ENCODE measurements around the gene RMC1. TPM values are rescaled to one million over a fixed set of nuclear protein-coding genes. Genes with fewer than 3 reads are reported as not detected.

RMC1 gene
- total and polyA plus RNA-seq, 2 donors from 2014 or later, result 25.9 to 40.4 TPM

GRCh38 chr18:23498877-23499276 is 4.4 kb upstream of the RMC1 start:
- DNase-seq, result peak in 4 of 5 donors; percentile 53 to 81 (median 66)
- no peak overlapping the region for H3K4me3 ChIP-seq (ENCODE audit: low read length in 3 of 3)
- H3K36me3 ChIP-seq (ENCODE audit: control insufficient read depth in 2 of 3, insufficient read depth in 3 of 3, low read length in 3 of 3), result no peaks in the 10 kb centered on the region
- TF ChIP-seq CTCF (IDR thresholded peaks at IDR 0.05; ENCODE audit: borderline replicate concordance, extremely low read depth, insufficient read depth), result peak; percentile 75
- H3K9ac ChIP-seq (ENCODE audit: low read length in 3 of 3), result no peak overlapping the region
- intact Hi-C loops (cut with DNase I), result no loop called here
- H3K27ac ChIP-seq (ENCODE audit: low read depth in 2 of 2, low read length in 2 of 2), result no peak overlapping the region
- H3K9me3 ChIP-seq (ENCODE audit: control insufficient read depth in 2 of 3, insufficient read depth in 1 of 3, low read length in 3 of 3), result no peaks in the 10 kb centered on the region
- H3K27me3 ChIP-seq (ENCODE audit: control insufficient read depth, insufficient read depth, low read length), result no peaks in the 10 kb centered on the region
- no peak for FAIRE-seq
- H3K4me1 ChIP-seq (ENCODE audit: control insufficient read depth in 2 of 3, insufficient read depth in 2 of 3, low read depth in 1 of 3, low read length in 3 of 3), result no peaks in the 10 kb centered on the region

- DNase-seq (no peak), FAIRE-seq (no peak)
- peaks cover 0 to 2% (median 2%) of the 10 kb centered on the region in 3 donors for H3K4me1 ChIP-seq (ENCODE audit: control insufficient read depth in 2 of 3, insufficient read depth in 2 of 3, low read depth in 1 of 3, low read length in 3 of 3)
- H3K27me3 ChIP-seq (ENCODE audit: control insufficient read depth, insufficient read depth, low read length), result no peaks in the 10 kb centered on the region
- no peak for TF ChIP-seq CTCF (IDR thresholded peaks at IDR 0.05; ENCODE audit: borderline replicate concordance, extremely low read depth, insufficient read depth)
- H3K27ac ChIP-seq (ENCODE audit: low read depth in 2 of 2, low read length in 2 of 2), result no peak overlapping the region
- no peaks in the 10 kb centered on the region for H3K36me3 ChIP-seq (ENCODE audit: control insufficient read depth in 2 of 3, insufficient read depth in 3 of 3, low read length in 3 of 3)
- no peak overlapping the region for H3K9ac ChIP-seq (ENCODE audit: low read length in 3 of 3)
- H3K9me3 ChIP-seq (ENCODE audit: control insufficient read depth in 2 of 3, insufficient read depth in 1 of 3, low read length in 3 of 3), result no peaks in the 10 kb centered on the region
- H3K4me3 ChIP-seq (ENCODE audit: low read length in 3 of 3), result no peak overlapping the region
- intact Hi-C loops (cut with DNase I), result no loop called here
These were observed 4.0 kb upstream of the RMC1 start for GRCh38 chr18:23499291-23499781.

DNA sequence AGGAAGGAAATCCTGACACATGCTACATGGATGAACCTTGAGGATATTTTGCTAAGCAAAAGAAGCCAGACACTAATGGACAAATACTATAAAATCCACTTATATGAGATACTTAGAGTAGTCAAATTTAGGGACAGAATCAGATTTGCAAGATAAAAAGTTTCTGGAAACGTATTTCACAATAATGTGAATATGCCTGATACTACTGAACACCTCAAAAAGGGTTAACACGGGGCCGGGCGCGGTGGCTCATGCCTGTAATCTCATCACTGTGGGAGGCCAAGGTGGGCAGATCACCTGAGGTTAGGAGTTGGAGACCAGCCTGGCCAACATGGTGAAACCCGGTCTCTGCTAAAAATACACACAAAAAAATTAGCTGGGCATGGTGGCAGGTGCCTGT is 1.7 kb upstream of the RMC1 start:
- no peaks in the 10 kb centered on the region for H3K9me3 ChIP-seq (ENCODE audit: control insufficient read depth in 2 of 3, insufficient read depth in 1 of 3, low read length in 3 of 3)
- no peak overlapping the region for H3K27ac ChIP-seq (ENCODE audit: low read depth in 2 of 2, low read length in 2 of 2)
- H3K27me3 ChIP-seq (ENCODE audit: control insufficient read depth, insufficient read depth, low read length), result no peaks in the 10 kb centered on the region
- no peak for FAIRE-seq
- no peaks in the 10 kb centered on the region for H3K36me3 ChIP-seq (ENCODE audit: control insufficient read depth in 2 of 3, insufficient read depth in 3 of 3, low read length in 3 of 3)
- H3K4me3 ChIP-seq (ENCODE audit: low read length in 3 of 3), result no peak overlapping the region
- TF ChIP-seq CTCF (IDR thresholded peaks at IDR 0.05; ENCODE audit: borderline replicate concordance, extremely low read depth, insufficient read depth), result no peak
- no peak overlapping the region for H3K9ac ChIP-seq (ENCODE audit: low read length in 3 of 3)
- no peak for DNase-seq
- intact Hi-C loops (cut with DNase I), result no loop called here
- H3K4me1 ChIP-seq (ENCODE audit: control insufficient read depth in 2 of 3, insufficient read depth in 2 of 3, low read depth in 1 of 3, low read length in 3 of 3), result peaks cover 0 to 10% (median 6%) of the 10 kb centered on the region in 3 donors

GRCh38 chr18:23502516-23503037 is 734 bp upstream of the RMC1 start:
- no peak for DNase-seq
- no peak for FAIRE-seq
- Histone ChIP-seq H3K4me1 (ENCODE audit: control insufficient read depth in 2 of 3, insufficient read depth in 2 of 3, low read depth in 1 of 3, low read length in 3 of 3) (peaks cover 0 to 10% (median 6%) of the 10 kb centered on the region in 3 donors), H3K36me3 (ENCODE audit: control insufficient read depth in 2 of 3, insufficient read depth in 3 of 3, low read length in 3 of 3) (no peaks in the 10 kb centered on the region), H3K4me3 (ENCODE audit: low read length in 3 of 3) (peak overlapping the region; percentile 63 to 83 (median 63)), H3K9me3 (ENCODE audit: control insufficient read depth in 2 of 3, insufficient read depth in 1 of 3, low read length in 3 of 3) (no peaks in the 10 kb centered on the region), H3K27ac (ENCODE audit: low read depth in 2 of 2, low read length in 2 of 2) (peak overlapping the region; percentile 80 to 81), H3K9ac (ENCODE audit: low read length in 3 of 3) (peak overlapping the region in 2 of 3 donors; percentile 30 to 80), H3K27me3 (ENCODE audit: control insufficient read depth, insufficient read depth, low read length) (no peaks in the 10 kb centered on the region)
- intact Hi-C loops (cut with DNase I), result no loop called here
- no peak for TF ChIP-seq CTCF (IDR thresholded peaks at IDR 0.05; ENCODE audit: borderline replicate concordance, extremely low read depth, insufficient read depth)

Measured in kidney (tissue), 14 donors.